Activated naive CD4-positive, alpha-beta T cell treated with anti-CD3 and anti-CD28 coated beads, Interleukin-2, amount 50 U/mL, for 72 hours (primary cell): ENCODE results near the gene NTRK3. TPM values are rescaled to one million over a fixed set of nuclear protein-coding genes. Genes with fewer than 3 reads are reported as not detected.

ENCODE experiments used
- ATAC-seq, 2 donors: fragments of 150-1000 bp; cut with Tn5 transposase; 2 replicates each; pipeline ENCODE4 v1.10.0; 2021; ENCODE audit warnings: mild to moderate bottlenecking in 2 of 2, moderate library complexity in 2 of 2
- DNase-seq, 2 donors: peaks; one replicate each; pipeline ENCODE4 v3.0.0; 2021 to 2022; ENCODE audit warnings: low spot score in 2 of 2
- H3K27ac Mint-ChIP-seq, 2 donors: one replicate each; pipeline ENCODE4 v1.8.0; 2022; ENCODE audit warnings: mild to moderate bottlenecking in 2 of 2, mixed read lengths in 2 of 2
- H3K36me3 Mint-ChIP-seq, 2 donors: one replicate each; pipeline ENCODE4 v1.8.0; 2022; ENCODE audit warnings: mixed read lengths in 2 of 2
- H3K9me3 Mint-ChIP-seq, 2 donors: one replicate each; pipeline ENCODE4 v1.8.0; 2022; ENCODE audit warnings: mixed read lengths in 2 of 2
- total RNA-seq, 2 donors: library from RNA; stranded (reverse); gene quantifications; one replicate each; pipeline ENCODE4 v1.2.3, GENCODE V29; 2022

NTRK3 gene
- total RNA-seq, 2 donors from 2014 or later, result 0.71 to 4.0 TPM

DNA sequence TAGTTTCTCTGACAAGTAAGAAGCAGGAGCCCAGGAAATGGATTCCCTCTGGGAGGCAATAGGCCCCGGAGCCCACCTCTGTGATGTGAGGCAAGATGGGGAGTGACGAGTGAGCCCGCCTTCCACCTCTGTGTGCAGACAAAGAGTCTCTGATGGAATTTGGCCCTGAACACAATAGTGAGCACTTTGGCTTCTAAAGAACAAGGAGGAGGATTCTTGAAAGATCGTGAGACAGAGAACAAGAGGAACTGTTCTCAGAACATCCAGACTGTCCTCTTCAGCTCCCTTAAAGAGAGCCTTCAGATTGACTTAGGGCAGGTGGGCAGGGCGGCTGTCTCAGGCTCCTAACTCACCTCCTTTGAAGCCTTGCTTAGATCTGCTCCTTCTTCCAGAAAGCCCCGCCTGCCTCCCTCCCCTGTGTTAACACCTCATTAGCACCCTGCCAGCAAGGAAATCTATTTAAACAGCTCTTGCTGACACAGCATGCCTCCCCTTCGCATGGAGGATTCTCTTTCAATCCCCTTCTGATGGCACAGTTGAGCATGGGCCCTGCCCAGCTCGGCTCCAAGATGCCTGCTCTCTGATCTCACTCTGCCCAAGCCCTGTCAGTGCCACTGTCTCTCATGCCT is 430.3 kb downstream of the NTRK3 start:
- no peak for ATAC-seq
- Mint-ChIP-seq H3K9me3 (peaks cover 0 to 4% of the 10 kb centered on the region in 2 donors), H3K27ac (no peak overlapping the region), H3K36me3 (no peaks in the 10 kb centered on the region)
- no peak for DNase-seq

- H3K36me3 Mint-ChIP-seq, result no peaks in the 10 kb centered on the region
- ATAC-seq (no peak), DNase-seq (no peak)
- no peak overlapping the region for H3K27ac Mint-ChIP-seq
- H3K9me3 Mint-ChIP-seq, result peaks cover 0 to 7% of the 10 kb centered on the region in 2 donors
These were observed 437.8 kb downstream of the NTRK3 start for GRCh38 chr15:87818756-87819155.

DNA sequence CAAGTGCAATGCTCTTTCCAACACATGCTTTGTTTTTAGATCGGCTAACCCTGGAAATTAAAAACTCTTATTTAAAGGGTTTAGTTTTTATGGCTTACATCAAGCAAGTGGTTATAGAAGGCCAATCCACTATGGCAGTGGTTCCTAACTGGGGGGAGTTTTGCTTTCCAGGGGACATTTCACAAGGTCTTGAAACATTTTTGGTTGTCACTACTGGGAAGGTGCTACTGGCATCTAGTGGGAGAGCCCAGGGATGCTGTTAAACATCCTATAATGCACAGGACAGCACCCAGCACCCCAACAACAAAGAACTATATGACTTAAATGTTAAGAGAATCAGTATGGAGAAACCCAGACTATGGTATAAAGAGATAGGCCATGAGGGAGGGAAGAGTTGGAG is 439.0 kb downstream of the NTRK3 start:
- DNase-seq, result no peak
- ATAC-seq, result no peak
- peaks cover 0 to 7% of the 10 kb centered on the region in 2 donors for H3K9me3 Mint-ChIP-seq
- no peaks in the 10 kb centered on the region for H3K36me3 Mint-ChIP-seq
- H3K27ac Mint-ChIP-seq, result no peak overlapping the region

- H3K36me3 Mint-ChIP-seq, result no peaks in the 10 kb centered on the region
- H3K27ac Mint-ChIP-seq, result no peak overlapping the region
- H3K9me3 Mint-ChIP-seq, result peaks cover 0 to 7% of the 10 kb centered on the region in 2 donors
- peak in 1 of 2 donors; percentile 36 for ATAC-seq
- DNase-seq, result no peak
These were observed 439.7 kb downstream of the NTRK3 start for GRCh38 chr15:87816811-87817210.

- no peak overlapping the region for H3K27ac Mint-ChIP-seq
- peaks cover 0 to 7% of the 10 kb centered on the region in 2 donors for H3K9me3 Mint-ChIP-seq
- ATAC-seq (no peak), DNase-seq (no peak)
- H3K36me3 Mint-ChIP-seq, result no peaks in the 10 kb centered on the region
These were observed 440.5 kb downstream of the NTRK3 start for GRCh38 chr15:87816016-87816415.

Other genes starting within 250 kb of the NTRK3 start
- 10 to 100 TPM; 24.1 to 36.0 TPM for gene MRPL46, start 210.6 kb upstream of the NTRK3 start, total RNA-seq
- gene MRPS11, start 211.0 kb upstream of the NTRK3 start, total RNA-seq, result 10 to 100 TPM; 61.0 to 61.3 TPM